NB4 (cell line): ENCODE measurements around the gene CDKN2AIPNL.

Experiments
- MAX ChIP-seq: IDR thresholded peaks from 2 replicates; pipeline ENCODE4 v1.6.1; 2011; ENCODE audit warnings: low read depth, low read length
- MYC ChIP-seq: IDR thresholded peaks from 2 replicates; pipeline ENCODE4 v1.6.1; 2011; ENCODE audit warnings: low read depth, low read length
- POLR2A ChIP-seq: IDR thresholded peaks from 2 replicates; pipeline ENCODE4 v1.6.1; 2011; ENCODE audit warnings: mild to moderate bottlenecking; ENCODE audit not compliant: insufficient read length; ENCODE audit errors: extremely low read depth
- TF ChIP-seq, protein P1 (sequence below): IDR thresholded peaks from one replicate; pipeline ENCODE4 v1.5.1; 2012; ENCODE audit warnings: low read depth, low read length

DNA sequence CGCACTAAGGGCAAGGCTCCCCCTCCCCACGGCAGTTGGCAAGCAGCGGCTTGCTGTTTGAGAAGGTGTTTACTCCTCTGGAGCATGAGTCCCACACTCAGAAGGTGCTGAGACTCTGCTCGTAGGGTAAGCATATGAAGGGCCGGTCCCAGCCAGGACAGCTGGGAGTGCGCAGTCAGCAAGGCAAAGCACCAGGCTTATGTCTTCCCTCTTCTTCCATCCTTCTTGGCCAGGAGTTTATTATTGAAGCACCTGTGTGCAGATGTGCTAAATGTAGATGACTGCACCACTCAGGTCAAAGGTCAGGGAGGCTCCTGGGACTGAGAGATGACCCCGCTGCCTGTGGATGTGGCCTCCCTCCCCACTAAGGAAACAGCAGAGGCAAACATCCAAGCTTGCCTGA is 27.0 kb upstream of the CDKN2AIPNL start:
- TF ChIP-seq MAX (no peak), POLR2A (no peak), MYC (no peak)
- TF ChIP-seq, protein P1, sequence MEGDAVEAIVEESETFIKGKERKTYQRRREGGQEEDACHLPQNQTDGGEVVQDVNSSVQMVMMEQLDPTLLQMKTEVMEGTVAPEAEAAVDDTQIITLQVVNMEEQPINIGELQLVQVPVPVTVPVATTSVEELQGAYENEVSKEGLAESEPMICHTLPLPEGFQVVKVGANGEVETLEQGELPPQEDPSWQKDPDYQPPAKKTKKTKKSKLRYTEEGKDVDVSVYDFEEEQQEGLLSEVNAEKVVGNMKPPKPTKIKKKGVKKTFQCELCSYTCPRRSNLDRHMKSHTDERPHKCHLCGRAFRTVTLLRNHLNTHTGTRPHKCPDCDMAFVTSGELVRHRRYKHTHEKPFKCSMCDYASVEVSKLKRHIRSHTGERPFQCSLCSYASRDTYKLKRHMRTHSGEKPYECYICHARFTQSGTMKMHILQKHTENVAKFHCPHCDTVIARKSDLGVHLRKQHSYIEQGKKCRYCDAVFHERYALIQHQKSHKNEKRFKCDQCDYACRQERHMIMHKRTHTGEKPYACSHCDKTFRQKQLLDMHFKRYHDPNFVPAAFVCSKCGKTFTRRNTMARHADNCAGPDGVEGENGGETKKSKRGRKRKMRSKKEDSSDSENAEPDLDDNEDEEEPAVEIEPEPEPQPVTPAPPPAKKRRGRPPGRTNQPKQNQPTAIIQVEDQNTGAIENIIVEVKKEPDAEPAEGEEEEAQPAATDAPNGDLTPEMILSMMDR, result no peak
